GM19035 (cell line): ENCODE data around the gene ELOVL2.
A peak's percentile ranks its signal among the peaks of the same experiment; 100 is the strongest.
"Not testable (repeated sequence)": the region's sequence is repeated elsewhere in the genome, so short reads cannot be mapped to it uniquely, and the experiment has no call there.

Experiments used
- ATAC-seq: cut with Tn5 transposase; IDR thresholded peaks from one replicate; pipeline ENCODE4 v1.9.1; 2021; ENCODE audit not compliant: unreplicated experiment

ELOVL2 gene, protein sequence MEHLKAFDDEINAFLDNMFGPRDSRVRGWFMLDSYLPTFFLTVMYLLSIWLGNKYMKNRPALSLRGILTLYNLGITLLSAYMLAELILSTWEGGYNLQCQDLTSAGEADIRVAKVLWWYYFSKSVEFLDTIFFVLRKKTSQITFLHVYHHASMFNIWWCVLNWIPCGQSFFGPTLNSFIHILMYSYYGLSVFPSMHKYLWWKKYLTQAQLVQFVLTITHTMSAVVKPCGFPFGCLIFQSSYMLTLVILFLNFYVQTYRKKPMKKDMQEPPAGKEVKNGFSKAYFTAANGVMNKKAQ

DNA sequence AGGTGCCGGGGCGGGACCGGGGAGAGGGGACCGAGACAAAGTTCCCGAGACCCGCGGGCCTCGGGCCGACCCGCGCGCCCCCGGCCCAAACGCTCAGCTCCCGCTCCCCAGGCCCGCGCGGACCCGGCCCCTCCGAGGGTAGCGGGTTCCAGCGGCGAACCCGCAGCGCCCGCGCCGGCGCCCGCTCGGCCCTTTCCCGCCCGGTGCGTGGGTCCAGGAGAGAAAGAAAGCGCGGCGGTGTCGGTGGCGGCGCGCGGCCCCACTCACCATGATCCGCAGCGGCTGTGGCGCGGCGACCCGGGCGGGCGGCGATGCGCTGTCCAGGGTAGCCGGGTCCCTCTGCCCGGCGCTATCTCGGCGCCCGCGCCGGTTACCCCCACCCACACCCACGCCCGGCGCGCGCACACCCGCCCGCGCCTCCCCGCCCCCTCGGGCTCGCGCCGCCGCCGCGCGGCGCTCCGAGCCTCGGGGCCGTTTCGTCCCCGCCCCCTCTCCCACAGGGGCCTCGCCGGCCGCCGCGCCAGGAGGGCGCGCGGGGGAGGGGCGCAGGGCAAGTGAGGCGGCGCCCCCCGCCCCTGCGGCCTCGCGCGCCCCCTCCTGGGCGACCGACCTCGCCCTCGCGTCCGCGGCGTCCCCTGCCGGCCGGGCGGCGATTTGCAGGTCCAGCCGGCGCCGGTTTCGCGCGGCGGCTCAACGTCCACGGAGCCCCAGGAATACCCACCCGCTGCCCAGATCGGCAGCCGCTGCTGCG lies at the start of gene ELOVL2:
Gene ELOVL2 (minus strand): TSS at position 345 of the 751 bp plus-strand sequence. CDS start 75 bp downstream, at position 270.
- no peak for ATAC-seq

DNA sequence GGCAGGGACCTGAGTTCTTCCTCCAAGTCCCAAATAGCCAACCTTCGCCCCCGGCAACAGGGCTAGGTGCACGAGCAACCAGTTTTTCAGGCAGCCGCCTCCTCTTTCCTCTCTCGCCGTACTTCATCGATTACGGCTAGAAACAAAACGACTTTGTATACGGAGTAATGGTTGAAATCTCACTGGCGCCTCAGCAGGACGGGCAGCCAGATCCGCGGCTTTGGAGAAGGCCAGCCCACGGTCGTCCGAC lies 49.2 kb upstream of the ELOVL2 start:
- peak; percentile 23 for ATAC-seq

DNA sequence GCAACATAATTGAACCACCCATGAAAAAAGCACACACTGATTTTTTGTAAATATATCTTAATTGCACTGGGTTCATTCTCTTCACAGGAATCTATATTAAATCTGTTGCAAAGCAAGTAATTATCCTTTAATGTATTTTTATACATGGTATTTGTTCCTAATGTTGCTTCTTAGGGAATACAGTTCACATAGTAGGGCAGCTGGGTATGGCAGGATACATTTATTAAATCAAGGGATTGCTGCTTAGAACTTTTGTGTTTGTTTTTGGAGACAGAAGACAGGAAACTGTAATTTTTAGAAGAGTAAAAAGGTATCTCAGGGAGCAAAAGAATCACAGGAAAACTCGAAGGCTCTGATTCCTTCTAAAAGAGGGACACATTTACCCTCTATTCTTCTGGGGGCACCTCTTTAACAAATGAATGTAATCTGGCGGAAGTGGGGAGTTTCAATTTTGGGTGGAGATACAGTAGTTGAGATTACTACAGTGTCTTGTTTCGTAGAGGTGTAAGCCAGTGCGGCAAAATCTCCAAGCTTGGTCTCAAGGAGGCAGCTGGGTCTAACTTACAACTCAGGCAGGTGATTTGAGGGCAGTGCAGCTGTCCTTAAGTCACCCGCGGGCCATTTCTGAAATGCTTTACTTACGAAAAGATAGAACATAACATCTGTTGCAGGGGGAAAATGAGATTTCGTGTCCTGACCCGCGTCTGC lies 48.7 kb upstream of the ELOVL2 start:
- peak; percentile 33 for ATAC-seq

DNA sequence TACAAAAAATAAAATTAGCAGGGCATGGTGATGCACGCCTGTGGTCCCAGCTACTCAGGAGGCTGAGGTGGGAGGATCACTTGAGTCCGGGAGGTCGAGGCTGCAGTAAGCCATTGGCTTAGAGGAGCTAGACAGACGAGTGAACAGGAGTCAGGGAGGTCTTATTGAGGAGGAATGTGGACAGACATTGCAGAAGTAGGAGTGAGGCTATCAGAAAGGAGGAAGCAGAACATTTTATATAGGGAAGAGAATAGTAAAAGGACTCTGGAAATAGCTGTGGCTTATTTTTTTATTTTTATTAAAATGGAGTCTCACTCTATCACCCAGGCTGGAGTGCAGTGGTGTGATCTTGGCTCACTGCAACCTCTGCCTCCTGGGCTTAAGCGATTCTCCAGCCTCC lies 47.0 kb upstream of the ELOVL2 start:
- not testable (repeated sequence) for ATAC-seq

DNA sequence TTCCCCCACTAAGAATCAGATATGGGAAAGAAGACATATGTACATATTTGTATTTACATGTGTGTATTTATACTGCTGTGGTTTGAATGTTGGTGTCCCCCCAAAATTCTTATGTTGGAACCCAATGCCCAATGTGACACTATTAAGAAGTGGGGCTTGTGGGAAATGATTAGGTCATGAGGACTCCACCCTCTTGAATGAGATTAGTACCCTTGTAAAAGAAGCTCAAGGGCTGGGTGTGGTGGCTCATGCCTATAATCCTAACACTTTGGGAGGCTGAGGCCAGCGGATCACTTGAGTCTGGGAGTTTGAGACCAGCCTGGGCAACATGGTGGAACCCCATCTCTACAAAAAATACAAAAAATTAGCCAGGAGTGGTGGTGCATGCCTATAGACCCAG lies 45.6 kb upstream of the ELOVL2 start:
- ATAC-seq, result no peak

DNA sequence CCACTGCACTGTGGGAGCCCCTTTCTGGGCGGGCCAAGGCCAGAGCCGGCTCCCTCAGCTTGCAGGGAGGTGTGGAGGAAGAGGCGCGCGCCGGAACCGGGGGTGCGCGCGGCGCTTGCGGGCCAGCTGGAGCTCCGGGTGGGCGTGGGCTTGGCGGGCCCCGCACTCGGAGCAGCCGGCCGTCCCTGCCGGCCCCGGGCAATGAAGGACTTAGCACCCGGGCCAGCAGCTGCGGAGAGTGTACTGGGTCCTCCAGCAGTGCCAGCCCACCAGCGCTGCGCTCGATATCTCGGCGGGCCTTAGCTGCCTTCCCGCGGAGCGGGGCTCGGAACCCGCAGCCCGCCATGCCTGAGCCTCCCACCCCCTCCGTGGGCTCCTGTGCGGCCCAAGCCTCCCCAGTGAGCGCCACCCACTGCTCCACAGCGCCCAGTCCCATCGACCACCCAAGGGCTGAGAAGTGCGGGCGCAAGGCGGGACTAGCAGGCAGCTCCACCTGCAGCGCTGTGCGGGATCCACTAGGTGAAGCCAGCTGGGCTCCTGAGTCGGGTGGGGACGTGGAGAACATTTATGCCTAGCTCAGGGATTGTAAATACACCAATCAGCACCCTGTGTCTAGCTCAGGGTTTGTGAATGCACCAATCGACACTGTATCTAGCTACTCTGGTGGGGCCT lies 43.2 kb upstream of the ELOVL2 start:
- not testable (repeated sequence) for ATAC-seq

DNA sequence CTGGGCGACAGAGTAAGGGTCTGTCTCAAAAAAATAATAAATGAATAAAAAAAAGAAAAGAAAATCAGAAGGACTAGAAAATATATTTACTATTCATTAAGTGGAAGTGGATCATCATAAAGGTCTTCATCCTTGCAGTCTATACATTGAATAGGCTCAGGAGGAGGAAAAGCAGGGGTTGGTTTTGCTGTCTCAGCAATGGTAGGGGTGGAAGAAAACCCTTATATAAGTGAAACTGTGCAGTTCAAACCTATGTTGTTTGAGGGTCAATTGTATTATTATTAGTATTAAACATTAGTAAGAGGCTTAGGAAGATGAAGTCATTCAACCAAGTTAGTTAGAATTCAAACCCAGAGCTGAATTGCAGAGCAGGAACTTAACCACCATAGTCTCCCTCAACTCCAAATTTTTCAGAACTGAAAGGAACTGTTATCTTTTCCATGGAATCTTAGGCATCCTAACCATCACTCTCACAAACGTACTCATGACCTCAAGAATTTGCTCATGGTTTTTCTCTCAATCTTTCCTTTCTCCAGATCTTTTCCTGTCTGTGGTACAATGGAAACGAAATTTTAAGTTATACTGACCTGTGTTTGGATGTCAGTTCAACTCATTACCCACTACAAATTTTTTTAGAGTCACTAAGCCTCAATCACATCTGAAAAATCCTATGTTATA lies 41.8 kb upstream of the ELOVL2 start:
- no peak for ATAC-seq

DNA sequence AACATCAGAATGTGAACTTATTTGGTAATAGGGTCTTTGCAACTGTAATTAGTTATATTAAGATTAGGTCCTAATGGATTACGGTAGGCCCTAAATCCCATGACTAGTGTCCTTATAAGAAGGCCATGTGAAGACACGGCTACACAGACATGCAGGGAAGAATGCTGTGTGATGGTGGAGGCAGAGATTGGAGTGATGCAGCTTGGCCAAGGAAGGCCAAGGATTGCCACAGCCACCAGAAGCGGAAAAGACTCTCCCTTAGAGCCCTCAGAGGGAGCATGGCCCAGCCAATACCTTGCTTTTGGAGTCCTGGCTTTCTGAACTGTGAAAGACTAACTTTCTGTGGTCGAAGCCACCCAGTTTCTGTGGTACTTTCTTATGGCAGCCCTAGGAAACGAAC lies 39.9 kb upstream of the ELOVL2 start:
- no peak for ATAC-seq

DNA sequence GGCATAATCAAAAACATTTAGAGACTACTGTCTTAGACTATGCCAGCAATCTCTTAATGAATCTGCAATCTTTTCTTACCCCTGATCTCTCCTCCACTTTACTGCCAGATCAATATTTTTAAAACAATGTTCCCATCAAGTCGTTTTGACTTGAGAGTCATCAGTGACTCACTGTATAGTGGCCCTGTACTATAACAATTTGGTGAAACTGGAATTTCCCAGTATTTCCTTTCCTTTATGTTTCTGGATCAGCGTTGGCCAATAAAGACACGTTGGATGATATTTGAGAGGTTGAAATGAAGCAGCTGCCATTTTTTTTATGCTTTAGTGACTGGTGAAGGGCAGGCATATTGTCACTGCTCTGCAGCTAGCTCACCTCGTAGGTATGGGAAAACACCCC lies 39.4 kb upstream of the ELOVL2 start:
- no peak for ATAC-seq

DNA sequence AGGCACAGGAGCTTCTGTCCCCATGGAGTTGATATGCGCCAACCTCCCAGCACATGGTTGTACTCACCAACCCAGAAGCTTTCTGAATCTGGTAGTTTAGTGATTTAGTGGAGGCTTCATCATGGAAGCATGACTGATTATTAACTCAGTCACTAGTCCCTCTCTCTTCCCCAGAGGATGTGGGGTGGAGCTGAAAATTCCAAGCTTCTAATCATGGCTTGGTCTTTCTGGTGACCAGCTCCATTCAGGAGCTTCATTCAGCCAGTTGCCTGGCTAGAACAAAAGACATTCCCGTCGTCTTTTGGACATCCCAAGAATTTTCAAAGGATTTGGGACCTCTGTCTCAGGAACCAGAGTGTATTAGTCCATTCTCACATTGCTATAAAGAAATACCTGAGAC lies 36.2 kb upstream of the ELOVL2 start:
- no peak for ATAC-seq

DNA sequence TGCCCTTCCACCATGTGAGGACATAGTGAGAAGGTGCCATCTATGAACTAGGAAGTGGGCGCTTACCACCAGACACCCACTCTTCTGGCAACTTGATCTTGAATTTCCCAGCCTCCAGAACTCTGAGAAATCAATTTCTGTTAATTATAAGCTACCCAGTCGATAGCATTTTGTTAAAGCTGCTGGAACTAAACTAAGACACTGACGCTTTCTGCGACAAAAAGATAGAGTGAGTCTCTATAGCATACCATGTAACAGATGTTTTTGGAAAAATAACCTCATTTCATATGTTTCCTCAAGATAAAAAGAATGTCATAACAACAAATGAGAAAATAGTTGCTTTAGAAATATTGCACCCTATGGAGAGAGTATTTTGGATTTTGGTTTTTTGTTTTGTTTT lies 34.2 kb upstream of the ELOVL2 start:
- ATAC-seq, result no peak

DNA sequence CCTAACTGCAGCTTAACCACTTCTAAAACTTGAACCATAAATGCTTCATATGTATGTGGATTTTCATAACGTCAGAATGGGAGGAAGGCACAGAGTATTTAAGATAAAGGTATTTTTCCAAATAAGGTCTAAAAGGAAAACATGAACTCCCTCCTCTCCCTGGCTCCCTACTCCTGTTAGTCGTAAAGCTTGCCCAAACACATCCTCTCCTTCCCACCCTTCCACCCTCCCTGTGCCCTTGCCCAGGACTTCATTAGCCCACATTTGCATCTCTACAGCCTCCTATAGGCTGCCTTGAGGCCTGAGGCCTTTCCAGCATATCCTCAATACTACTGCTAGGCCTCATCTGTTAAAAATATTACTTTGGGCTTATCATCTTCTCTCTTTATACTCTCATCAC lies 32.4 kb upstream of the ELOVL2 start:
- ATAC-seq, result no peak

DNA sequence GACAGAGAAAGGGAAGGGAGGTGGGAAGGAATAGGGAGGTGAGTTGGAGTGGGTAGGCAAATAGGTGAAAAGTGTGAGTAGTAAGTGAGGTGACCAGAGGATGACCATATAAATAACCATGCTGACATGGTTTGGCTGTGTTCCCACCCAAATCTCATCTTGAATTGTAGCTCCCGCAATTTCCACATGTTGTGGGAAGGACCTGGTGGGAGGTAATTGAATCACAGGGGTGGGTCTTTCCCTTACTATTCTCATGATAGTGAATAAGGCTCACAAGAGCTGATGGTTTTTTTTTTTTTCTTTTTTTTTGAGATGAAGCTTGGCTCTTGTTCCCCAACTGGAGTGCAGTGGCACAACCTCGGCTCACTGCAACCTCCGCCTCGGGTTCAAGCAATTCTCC lies 28.0 kb upstream of the ELOVL2 start:
- ATAC-seq, result no peak

DNA sequence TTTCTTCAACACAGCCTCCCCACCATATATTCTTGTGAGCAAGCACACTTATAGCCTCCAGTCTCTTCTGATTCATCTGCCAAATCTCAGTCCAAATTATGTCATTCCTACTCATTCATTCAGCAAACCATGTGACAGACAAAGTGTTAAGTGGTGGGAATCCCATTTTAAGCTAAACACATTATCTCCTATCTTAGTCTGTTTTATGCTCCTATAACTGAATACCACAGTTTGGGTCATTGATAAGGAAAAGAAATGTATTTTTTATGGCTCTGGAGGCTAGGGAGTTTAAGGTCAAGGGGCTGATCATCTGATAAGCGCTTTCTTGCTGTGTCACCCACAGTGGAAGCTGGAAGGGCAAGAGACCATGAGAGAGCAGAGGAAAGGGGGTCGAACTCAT lies 25.7 kb upstream of the ELOVL2 start:
- ATAC-seq, result no peak

DNA sequence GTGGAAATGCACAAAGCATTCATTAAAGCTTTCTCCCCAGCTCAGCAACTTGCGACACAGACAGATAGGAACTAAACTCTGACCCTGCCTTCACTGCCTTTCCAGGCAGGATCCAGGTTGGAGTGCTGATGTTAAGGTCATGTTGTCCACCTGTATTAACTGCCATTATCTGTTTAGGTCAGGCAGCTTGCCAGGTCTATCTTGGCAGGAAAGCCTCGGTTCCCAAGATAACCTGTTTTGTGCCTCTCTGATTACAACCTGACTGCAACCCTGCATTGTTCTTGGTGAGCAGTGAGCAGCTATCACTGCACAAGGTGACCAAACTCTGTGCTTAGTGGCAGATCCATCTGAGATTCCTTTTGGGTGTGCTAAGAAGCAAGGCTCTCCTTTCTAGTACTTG lies 23.2 kb upstream of the ELOVL2 start:
- ATAC-seq, result no peak

DNA sequence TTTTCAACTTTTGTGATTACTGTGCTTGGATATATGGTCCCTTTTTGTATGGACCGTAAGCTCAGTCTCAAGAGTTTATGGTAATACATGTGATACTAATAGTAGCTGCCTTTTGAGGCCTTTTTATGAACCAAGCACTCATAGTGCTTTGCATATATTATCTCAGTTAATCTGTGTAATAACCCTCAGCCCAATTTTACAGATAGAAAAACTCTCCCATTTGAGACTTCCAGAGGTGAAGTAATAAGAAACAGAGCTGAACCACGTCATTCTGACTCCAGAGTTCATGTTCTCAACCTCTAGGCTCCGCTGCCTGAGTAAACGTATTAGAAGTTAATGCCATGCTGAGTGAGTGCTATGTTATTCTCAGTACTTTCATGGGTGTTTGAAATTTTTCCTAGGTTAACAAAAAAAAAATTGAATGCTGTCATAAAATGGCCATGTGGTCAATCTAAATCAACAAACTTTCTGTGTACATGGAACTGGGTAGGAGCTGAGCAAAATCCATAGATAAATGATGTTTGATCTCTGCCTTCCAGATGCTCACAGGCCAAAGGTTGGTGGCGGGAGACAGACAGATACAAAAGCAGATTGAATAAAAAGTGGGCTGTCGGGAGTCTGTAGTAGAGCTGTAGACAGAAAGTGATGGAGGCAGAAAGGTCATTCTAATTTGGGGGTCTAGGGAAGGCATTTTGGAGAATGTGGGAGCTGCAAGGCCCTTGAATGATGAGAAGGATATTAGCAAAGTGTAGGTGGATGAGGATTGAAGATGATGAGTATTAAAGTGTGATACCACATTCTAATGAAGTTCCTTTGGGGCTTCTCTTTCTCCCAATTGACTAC lies 22.6 kb upstream of the ELOVL2 start:
- no peak for ATAC-seq

DNA sequence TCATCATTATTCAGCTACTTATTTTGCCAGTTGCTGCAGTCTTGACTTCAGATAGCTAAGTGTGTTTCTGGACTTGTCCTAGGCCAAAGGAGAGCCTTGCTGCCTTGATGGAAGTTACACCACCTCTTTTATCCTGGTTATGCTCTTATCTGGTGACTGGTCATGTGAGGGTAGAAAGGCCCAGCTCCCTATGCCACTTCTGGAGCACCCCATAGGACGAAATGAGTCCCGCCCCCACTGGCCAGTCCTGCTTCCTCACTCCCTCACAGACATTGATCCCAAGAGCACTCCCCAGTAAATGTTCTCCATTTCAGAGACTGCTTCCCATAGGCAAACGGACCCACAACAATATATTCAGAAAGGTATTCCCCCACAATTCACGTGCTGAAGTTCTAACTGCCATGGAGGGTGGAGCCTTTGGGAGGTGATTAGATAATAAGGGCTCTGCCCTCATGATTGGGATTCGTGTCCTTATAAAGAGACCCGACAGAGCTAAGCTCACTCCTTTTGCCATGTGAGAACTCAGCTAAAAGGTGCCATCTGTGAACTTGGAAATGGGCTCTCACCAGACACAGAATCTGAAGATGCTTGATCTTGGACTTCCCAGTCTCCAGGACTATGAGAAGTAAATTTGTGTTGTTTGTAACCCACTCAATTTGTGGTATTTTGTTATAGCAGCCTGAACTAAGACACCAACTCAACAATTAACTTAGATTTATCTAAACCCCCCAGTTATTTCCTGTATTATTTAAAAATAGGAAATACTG lies 21.5 kb upstream of the ELOVL2 start:
- ATAC-seq, result no peak

DNA sequence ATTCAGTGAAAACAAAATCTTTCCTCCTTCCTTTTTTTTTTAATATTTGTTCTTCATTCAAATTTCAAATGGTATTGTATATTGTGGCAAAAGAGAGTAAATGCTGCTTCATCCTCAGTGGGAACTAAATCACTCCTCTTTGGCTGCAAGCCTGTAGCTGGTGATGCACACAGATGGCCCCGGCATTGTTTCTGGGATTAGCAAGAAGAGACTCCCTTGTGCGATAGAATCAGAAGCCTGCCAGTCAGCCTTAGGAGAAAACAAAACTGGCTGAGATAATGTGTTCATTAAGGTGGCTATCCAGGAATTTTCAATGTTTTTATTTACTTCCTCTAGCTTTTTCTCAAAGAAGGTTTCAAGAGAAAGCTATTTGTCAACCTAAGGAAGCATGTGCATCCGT lies 20.7 kb upstream of the ELOVL2 start:
- ATAC-seq, result no peak

DNA sequence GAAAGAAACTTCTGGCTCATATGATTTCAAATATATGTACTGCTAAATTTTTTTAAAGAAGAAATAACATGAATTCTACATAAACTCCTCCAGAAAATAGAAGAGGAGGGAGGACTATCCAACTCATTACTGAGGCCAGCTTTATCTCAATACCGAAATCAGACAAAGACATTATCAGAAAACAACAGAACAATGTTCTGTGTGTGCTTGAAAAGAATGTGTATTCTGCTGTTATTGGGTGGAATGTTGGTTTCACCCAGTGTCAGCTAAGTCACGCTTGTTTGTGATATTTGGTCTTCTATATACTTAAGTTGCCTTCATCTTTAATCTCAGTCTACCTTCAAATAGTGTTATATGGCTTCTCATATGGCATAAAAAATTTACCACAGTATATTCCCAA lies 18.6 kb upstream of the ELOVL2 start:
- ATAC-seq, result no peak

DNA sequence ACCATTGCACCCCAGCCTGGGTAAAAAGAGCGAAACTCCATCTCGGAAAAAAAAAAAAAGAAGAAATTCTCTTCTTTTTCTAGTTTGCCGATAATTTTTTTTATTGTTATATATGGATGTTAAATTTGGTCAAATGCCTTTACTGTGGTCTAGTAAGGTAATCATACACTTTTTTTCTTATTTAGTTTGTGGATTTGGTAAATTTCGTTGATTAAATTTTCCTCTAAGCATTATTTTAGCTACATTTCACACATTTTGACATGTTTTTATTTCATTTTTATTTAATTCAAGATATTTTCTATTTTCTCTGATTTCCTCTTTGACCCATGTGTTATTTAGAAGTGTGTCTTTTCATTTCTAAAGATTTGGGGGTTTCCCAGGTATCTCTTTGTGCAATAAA lies 18.0 kb upstream of the ELOVL2 start:
- no peak for ATAC-seq
